Activated CD4-positive, alpha-beta T cell treated with anti-CD3 and anti-CD28 coated beads for 1 hour (primary cell): ENCODE measurements around the gene COMMD4.
"Not testable (repeated sequence)": the region's sequence is repeated elsewhere in the genome, so short reads cannot be mapped to it uniquely, and the experiment has no call there.

Experiments used
- DNase-seq: peaks from one replicate; pipeline ENCODE4 v3.0.0-alpha.2; 2020

The COMMD4 gene

DNA sequence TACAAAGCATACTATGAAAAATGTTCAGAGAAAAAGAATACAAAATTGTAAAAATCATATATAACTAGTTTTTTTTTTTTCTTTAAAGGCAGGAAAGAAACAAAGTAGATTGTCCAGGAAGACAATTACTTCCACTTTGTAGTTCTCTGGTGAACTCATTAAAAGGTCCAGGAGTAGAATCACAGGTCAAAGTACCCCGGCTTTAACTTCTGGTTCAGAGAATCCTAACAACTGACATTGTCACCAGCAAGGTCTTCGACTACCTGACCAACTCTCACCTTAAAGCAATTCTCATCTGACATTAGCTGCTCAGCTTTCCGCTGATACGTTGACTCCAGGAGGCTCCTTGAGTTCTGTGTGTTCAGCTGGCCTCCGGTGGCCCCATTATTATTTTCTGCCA lies 48.1 kb downstream of the COMMD4 start:
- DNase-seq, result not testable (repeated sequence)
